NCI-H187 (cell line): ENCODE results near the gene COL20A1.
"Not testable (repeated sequence)": the region's sequence is repeated elsewhere in the genome, so short reads cannot be mapped to it uniquely, and the experiment has no call there.

ENCODE experiments used
- DNase-seq, 2 experiments: peaks; one replicate each; lab custom pipeline; 2025; lab: John Stamatoyannopoulos, UW

Gene COL20A1

DNA sequence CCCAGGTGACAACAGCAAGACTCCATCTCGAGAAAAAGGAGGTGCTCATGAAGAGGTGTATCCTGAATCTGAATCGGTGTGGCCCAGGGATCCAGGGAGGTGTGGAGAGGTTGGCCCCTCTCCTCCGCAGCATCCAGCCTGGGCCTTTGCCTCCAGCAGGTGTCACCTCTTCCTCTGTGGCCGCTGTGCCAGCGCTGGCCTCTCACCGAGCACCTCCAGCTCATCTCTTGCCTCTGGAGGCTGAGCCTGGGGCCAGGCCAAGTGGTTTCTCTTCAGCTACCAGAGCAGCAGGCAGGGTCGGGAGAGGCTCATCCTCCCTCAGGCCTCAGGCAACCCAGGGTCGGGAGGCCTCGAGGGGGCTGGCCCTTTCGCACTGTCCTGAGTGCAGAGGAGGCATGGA, 1.2 kb upstream of the COL20A1 start:
- no peak for DNase-seq

DNA sequence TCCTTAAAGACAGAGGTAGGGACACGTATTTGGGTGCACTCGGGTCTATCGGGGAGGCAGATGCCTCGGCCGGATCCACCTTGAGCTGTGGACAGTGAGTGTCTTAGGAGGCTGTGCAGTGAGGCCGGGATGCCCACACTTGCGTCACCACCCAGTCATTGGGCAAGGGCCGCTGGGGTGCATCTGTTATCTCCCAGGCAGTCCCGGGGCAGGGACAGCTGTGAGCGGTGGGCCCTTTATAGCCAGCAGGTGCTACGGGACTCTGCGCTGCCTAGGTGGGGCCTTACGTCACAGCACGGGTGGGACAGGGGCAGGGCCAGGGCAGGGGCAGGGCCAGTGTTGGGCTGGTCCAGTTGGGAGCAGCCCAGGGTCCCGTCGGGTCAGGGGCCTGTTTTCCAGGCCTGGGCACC, 689 bp upstream of the COL20A1 start:
- no peak for DNase-seq

DNA sequence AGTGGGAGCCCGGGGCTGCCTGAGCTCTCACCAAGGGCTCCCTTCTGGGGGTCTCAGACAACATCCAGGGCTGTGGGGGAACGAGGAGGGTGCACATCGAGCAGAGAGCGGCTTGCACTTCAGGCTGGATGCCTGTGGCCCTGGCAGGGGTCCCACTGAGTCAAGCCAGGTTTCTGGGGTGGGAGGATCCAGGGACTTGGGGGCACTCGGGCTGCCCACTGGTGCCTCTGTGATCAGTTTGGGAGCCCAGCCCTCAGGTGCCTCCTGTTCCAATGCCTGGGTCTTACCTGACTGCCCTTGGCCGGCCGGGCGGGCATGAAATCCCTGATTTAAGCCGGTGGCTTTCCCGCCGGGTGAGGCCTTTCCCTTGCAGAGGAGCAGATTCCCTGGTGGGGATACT, 470 bp downstream of the COL20A1 start:
- DNase-seq: no peak

DNA sequence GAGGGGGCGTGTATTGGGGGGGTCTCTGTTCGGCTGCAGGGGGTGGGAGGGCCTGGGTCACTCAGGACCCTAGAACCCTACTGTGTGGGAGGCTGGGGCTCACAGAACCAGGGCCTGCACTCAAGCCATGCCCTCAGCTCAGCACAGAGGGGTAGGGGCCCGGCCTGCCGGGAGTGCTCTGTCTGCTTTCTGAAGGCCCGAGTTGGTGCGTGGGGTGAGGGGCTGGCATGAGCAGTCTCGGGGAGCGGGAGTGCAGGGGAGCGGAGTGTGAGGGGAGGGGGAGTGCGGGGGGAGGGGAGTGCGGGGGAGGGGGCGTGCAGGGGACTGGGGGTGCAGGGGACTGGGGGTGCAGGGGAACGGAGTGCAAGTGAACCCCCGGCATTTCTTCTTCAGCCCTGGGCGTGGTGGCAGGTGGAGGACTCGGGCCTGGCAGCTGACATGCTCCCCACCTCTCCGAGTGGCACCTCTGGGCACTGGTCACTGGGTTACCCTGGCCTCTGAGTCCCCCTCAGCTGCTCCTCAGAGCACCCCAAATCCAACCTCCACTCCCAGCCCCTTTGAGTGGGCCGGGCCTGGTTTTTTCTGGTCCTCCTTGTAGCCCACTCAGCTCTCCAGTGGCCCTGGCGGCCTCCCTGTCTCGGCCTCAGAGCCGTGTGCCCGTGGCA, 1.0 kb downstream of the COL20A1 start:
- DNase-seq: no peak

DNA sequence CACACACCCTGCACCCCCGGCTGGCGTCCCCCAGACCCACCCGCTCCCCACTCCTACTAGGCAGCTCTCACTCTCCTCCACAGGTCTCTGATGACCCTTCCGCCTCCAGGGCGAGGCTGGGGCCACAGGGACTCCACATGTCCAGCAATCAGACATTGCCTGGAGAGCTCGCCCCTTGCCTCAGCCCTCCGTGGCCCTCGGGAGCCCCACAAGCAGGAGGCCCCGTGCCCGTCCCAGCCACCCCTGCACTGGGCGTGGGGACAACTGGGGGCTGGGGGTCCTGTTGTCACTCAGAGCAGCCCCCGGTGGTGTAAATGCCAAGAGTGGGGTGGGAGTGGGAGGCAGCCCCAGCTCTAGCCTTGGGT, 1.5 kb downstream of the COL20A1 start:
- DNase-seq: no peak

DNA sequence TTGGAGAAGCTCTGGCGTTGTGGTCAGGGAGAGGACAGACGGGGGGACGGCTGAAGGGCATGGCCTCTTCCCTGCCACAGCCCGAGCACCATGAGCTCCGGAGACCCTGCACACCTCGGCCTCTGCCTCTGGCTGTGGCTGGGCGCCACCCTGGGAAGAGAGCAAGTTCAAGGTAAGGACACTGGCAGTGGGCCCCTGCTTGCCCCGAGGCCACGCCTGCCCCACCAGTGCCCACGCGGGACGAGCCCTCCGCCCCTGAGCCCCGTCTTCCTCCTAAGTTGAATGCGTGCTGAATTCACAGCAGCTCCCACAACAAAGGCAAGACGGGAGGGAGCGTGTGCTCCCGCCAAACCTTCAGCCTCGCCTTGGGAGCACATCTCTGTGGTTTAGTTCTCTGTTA, 2.0 kb downstream of the COL20A1 start:
- no peak for DNase-seq

DNA sequence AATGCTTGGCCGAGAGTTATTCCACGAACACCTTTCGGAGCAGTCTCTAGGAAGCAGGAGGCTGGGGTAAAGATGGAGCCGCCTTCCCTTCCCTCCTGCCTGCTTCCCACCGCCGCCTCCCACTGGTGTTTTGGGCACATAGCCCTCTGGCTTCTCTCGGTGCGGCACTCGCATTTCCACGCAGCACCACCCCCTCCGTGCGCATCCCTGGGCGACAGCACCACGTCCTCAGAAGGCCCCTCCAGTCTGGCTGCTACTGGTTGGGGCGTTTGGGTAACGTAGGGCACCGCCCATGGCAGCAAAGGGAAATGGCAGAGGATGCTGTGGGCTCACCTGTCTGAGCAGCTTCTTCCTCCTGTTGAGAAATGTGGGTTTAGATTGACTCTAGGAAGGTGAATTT, 2.4 kb downstream of the COL20A1 start:
- DNase-seq: no peak

DNA sequence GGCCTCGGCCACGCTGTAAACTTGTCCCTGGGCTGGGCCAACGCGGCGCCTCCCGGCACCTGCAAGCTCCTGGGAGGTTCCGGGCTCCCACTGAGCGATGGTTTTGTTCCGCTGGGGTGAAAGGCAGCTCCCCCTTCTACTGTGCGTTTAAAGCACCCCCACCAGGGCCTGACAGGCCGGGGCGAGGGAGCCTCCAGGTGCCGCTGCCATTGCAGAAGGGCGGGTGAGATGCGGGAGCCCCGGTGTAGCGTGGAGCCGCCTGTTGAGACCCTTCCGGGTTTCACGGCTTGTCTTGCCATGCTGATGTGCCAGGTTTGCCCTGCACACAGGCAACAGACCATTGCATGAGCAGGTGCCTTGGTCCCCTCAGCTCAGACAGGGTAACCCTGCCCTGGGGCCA, 2.9 kb downstream of the COL20A1 start:
- no peak for DNase-seq

DNA sequence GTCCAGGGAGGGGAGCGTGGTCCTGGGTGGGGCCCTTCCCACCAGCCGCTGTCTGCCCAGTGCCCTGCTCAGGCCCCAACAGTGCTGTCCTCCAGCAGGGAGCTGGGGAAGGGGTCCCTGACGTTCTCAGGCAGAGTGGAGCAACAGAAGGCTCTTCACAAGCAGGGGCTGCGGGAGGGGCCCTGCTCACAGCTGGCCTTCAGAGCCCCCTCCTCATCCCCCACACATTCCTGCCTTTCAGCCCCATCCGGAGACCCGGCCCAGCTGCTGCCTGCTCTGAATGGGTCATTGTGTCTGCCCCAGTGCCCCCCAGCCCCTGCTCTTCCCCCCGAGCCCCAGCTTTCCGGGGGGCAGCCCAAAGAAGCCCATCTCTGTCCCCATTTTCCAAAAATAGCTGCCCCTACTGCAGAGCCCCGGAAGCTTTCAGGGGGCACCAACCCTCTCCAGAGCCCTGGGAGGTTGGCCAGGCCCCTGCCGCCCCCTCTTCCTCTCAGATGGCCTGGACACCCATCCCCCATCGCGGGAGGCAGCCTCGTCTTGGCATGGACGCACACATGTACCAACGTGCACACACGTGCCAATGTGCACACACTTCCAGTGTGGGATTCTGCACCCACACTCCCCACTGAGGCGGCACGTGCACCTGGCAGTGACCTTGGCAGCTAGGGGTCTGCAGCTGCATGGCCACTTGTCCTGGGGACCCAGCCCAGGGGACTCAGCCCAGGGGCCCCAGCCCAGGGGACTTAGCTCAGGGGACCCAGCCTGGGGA, 3.7 kb downstream of the COL20A1 start:
- DNase-seq: no peak

DNA sequence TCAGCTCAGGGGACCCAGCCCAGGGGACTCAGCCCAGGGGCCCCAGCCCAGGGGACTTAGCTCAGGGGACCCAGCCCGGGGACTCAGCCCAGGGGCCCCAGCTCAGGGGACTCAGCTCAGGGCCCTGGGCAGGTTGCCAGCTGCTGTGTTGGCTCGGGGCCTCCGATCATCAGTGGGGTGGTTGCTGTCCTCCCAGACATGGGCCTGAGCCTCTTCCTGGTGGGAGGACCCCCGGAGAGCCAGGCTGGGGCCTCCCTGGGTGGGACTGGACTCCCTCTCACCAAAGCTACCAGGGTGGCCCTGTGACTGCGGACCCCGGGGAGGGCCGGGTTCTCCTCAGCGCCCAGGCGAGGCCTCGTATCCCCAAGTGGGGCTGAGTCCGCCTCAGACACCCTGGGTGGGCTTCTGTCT, 4.4 kb downstream of the COL20A1 start:
- no peak for DNase-seq

DNA sequence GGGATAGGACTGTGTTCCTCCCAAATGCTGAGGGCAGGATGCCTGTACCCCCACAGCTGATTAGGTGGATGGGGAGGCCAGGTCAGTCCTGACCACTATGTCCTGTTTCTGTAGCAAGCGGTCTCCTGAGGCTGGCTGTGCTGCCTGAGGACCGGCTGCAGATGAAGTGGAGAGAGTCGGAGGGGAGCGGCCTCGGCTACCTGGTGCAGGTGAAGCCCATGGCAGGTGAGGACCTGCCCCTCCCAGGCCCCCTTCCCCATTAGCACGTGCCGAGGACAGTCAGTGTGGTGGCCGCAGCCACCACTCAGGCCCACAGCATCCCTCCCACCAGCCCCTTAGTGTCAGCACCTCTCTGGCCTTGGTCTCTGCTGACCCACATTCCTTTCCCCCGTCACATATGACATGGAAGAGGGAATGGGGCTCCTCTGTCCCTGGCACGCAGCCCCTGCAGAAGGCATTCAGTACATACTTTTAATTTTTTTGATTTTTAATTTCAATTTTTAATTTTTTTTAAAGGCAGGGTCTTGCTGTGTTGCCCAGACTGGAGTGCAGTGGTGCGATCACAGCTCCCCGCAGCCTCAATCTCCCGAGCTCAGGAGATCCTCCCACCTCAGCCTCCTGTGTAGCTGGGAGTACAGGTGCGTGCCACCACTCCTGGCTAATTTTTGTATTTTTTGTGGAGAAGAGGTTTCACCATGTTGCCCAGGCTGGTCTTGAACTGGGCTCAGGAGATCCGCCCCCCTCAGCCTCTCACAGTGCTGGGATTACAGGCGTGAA, 5.0 kb downstream of the COL20A1 start:
- no peak for DNase-seq

DNA sequence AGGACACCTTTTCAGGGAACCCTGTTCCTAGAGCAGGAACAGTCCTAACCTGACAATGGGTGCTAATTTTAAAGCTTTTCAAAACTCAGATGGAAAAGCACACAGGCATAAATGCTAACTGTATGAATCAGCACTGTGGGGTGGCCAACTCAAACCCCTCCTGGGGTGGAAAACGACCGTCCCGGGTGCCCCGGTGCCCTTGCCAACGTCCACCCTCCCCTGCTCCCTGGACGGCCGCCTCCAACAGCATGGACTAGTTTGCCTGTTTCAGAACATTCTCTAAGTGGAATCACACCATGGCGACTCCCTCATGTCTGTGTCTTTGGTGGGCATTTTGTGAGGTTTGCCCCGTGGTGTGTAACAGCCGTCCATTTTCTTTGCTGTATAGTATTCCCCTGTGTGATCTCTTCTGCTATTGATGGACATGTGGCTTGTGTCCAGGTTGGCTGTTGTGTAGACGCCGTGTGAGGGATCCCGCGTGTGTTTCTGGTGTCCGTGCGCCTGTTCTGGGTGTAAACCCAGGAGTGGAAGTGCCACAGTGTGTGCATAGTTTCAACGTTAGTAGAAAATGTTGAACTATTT, 5.8 kb downstream of the COL20A1 start:
- no peak for DNase-seq

DNA sequence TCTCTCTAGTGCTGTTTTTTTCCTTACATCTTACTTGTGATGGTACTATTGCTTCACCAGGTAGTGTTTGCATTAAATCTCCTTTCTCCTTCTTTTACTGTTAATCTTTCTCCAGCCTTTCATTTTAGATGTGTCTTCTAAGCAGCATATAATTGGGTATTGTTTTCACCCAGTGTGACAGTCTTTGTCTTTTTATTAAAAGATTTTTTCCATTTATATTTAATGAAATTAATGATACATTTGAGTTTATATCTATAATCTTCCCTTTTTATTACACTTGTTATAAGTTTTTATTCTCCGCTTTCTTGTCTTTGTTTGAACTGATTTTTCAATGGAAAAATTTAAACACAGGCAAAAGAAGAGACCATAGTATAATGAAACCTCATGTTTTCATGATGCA, 8.7 kb downstream of the COL20A1 start:
- no peak for DNase-seq

DNA sequence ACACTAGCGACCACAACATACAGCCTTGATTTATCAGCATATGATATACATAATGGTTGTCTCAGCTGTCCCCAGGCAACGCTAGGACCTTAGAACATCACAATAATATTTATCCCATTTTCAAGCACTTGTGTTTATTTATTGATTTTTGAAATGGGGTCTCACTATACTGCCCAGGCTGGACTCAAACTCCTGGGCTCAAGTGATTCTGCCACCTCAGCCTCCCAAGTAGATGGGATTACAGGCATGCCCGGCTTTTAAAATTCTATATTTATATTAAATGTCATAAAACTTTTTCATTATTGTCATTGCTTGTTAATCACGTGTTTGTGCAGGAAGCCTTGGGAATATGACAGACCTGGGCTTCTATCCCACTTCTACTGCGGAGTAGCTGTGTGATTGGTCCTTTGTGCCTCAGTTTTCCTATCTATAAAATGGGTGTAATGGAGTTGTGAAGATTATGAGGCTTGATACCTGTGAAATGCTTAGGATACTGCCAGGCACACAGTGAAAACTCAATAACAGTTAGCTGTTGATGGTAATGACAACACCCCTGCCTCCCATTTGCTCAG, 10.2 kb downstream of the COL20A1 start:
- DNase-seq: no peak

DNA sequence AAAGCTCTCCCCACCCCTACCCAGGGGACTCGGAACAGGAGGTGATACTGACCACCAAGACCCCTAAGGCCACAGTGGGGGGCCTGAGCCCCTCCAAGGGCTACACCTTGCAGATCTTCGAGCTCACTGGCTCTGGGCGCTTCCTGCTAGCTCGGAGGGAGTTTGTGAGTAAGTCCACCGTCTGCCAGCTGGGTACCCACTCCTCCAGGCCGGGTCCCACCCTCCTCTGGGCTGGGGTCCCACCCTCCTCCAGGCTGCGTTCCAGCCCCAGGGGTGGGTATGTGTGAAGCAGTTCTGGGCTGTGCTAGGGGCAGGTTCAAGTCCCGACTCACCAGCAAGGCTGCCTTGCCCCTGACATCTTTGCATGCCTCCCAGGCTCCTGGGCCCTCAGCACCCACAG, 12.4 kb downstream of the COL20A1 start:
- no peak for DNase-seq

DNA sequence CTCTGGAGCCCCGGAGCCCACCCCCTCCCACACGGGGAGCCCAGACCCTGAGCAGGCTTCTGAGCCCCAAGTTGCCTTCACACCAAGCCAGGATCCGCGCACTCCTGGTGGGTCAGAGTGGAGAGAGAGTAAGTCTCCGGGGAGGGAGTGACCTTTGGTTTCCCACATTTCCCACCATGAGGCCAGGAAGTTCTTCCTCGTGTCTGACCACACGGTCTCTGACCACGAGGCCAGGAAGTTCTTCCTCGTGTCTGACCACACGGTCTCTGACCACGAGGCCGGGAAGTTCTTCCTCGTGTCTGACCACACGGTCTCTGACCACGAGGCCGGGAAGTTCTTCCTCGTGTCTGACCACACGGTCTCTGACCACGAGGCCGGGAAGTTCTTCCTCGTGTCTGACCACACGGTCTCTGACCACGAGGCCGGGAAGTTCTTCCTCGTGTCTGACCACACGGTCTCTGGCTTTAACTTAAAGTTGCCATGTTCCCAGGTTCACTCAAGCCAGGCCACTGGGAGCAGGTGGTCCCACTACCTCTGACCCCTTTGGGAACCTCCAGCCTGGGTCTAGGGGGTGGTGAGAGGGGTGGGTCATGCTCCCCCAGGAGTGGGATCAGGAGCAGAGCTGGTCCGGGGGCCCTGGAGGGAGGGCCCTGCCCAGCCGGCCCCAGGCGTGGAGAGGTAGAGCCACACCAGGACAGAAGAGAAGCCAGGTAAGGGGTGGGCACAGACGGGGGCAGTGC, 13.1 kb downstream of the COL20A1 start:
- DNase-seq: not testable (repeated sequence)

DNA sequence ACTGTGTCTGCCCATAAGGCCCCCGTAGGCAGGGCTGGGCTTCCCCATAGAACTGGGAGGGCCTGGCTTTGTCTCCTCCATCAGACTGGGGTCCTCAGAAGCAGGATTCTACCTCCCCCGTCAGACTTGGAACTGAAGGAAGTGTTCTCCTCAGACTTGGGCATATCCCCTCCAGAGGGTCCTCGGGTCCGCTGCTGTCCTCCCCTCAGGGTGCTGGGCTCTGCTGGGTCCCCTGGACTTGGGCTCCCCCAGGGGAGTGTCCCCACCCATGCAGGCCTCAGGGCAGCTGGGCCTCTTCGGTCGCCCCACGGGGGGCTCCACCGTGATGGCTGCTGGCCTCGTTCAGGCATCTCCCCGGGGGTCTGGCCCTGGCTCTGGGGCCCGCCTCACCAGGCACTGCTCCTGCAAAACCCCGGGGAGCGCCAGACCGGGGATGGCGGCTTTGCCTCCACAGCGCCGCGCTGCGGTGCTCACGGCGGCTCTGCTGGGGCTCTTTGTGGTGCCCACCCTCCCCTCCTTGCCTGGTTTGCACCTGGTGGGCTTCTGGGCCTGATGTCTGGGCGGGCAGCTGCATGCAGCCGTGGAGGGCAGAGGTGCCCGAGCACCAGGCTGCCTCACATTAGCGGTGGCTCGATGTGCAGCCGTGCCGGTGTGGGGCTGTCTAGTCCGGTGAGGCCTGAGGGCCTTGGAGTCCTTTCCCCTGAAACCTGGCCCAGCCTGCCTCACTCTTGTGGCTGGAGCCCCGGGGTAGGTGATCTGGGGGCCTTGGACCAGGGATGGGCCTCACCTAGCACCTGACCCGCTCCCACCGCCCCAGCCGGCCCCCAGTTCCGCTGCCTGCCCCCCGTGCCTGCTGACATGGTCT, 13.9 kb downstream of the COL20A1 start:
- DNase-seq: no peak

DNA sequence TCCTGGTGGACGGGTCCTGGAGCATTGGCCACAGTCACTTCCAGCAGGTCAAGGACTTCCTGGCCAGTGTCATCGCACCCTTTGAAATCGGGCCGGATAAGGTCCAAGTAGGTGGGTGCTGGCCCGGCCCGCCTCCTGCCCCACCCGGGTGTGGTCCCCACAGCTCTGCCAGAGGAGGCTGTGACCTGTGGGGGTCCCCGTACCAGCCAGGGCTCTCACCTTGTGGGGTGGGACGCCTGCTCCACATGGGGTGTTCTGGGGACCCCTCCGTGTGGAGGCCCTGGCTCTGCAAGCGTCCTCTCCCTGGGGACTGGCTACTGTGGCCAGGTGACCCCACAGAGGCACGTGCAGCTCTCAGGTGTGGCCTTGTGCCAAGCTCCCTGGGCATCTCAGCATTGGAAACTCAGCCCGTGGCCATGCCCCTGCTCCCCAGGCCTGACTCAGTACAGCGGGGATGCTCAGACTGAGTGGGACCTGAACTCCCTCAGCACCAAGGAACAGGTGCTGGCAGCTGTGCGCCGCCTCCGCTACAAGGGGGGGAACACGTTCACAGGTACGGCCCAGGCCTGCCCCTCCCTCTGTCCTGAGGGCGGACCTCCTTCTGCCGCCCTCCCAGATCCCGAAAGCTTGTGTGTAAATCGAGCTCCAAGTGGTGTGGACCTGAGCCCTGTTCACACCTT, 14.7 kb downstream of the COL20A1 start:
- DNase-seq: no peak

DNA sequence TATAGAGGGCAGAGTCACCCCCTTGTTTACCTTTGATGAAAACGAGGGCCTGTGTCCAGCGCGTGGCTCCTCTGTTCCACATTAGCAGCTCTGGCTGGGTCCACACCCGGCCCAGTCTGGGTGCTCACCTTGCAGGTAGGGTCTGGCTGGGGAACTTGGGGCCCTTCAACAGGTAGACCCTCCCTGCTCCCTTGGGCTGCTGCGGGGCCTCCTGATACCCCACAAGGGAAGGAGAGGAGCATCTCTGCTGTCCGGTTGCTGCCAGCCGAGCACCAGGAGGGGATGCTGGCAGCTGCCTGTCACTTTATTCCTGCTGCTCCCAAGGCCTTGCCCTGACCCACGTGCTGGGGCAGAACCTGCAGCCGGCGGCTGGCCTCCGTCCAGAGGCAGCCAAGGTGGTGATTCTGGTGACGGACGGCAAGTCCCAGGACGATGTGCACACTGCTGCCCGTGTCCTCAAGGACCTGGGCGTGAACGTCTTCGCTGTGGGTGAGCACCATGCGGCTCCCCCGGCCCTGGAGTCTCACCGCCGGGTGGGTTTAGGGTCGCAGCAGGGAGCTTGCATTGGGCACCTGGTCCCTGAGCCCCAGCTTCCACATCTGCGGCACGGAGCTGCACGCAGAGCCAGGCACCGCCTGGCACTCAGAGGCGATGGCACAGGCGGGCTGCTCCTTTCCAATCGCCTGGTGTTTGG, 15.4 kb downstream of the COL20A1 start:
- DNase-seq: no peak
